Neural cell (in vitro differentiated cells): ENCODE data around the gene NR1H2. TPM values are rescaled to one million over a fixed set of nuclear protein-coding genes. Genes with fewer than 3 reads are reported as not detected.

ENCODE experiments used
- H2AFZ ChIP-seq: fragments of 200-600, 300-800 bp; sonication (generic), shearing (Covaris generic); 2 replicates; pipeline ENCODE4 v1.6.0; 2014; ENCODE audit warnings: low read depth, mild to moderate bottlenecking, antibody characterized with exemption, low read length, moderate library complexity
- H3F3A ChIP-seq: fragments of 200-600 bp; shearing (Covaris generic); 2 replicates; pipeline ENCODE4 v1.6.1; 2016; ENCODE audit warnings: mild to moderate bottlenecking, moderate library complexity, mixed read lengths, antibody characterized with exemption, low read length; ENCODE audit not compliant: insufficient read depth, poor library complexity, severe bottlenecking
- H3K27ac ChIP-seq: fragments of 200-600, 300-800 bp; sonication (generic), shearing (Covaris generic); 2 replicates; pipeline ENCODE4 v1.5.1; 2014; ENCODE audit warnings: mild to moderate bottlenecking, low read length, moderate library complexity
- H3K27me3 ChIP-seq: fragments of 300-800, 200-600 bp; sonication (generic), shearing (Covaris generic); 2 replicates; pipeline ENCODE4 v1.6.0; 2014; ENCODE audit warnings: mild to moderate bottlenecking, low read depth, low read length, moderate library complexity; ENCODE audit not compliant: insufficient read depth
- H3K36me3 ChIP-seq: fragments of 300-800, 200-600 bp; sonication (generic), shearing (Covaris generic); 2 replicates; pipeline ENCODE4 v1.5.1; 2014; ENCODE audit warnings: mild to moderate bottlenecking, antibody characterized with exemption, low read length, moderate library complexity; ENCODE audit not compliant: insufficient read depth
- H3K4me2 ChIP-seq: fragments of 300-800, 200-600 bp; sonication (generic), shearing (Covaris generic); 2 replicates; pipeline ENCODE4 v1.6.0; 2014; ENCODE audit warnings: mild to moderate bottlenecking, low read length
- H3K4me3 ChIP-seq: fragments of 300-800, 200-600 bp; sonication (generic), shearing (Covaris generic); 2 replicates; pipeline ENCODE4 v1.5.1; 2014; ENCODE audit warnings: mild to moderate bottlenecking, low read length, moderate library complexity
- H3K79me2 ChIP-seq: fragments of 200-600 bp; shearing (Covaris generic); replicated peaks from 2 replicates; pipeline ENCODE4 v1.6.0; 2014; ENCODE audit warnings: mild to moderate bottlenecking, low read length, moderate library complexity; ENCODE audit not compliant: insufficient read depth
- H3K9ac ChIP-seq: fragments of 300-800, 200-600 bp; sonication (generic), shearing (Covaris generic); 2 replicates; pipeline ENCODE4 v1.6.1; 2016; ENCODE audit warnings: mild to moderate bottlenecking, low read length, mixed read lengths
- H3K9me2 ChIP-seq: fragments of 200-600 bp; shearing (Covaris generic); 2 replicates; pipeline ENCODE4 v1.6.1; 2016; ENCODE audit warnings: mild to moderate bottlenecking, low read length, mixed read lengths; ENCODE audit not compliant: insufficient read depth
- H3K9me3 ChIP-seq: fragments of 200-600, 300-800 bp; sonication (generic), shearing (Covaris generic); 2 replicates; pipeline ENCODE4 v1.6.1; 2016; ENCODE audit warnings: mild to moderate bottlenecking, mixed run types, low read length, moderate library complexity, mixed read lengths
- H4K20me1 ChIP-seq: fragments of 200-600 bp; shearing (Covaris generic); 2 replicates; pipeline ENCODE4 v1.6.1; 2016; ENCODE audit warnings: mild to moderate bottlenecking, mixed run types; ENCODE audit not compliant: insufficient read depth
- EP300 ChIP-seq: fragments of 450-650 bp; conservative IDR thresholded peaks from 2 replicates; pipeline ENCODE4 v1.6.1; 2014; ENCODE audit warnings: antibody characterized with exemption, mild to moderate bottlenecking, moderate library complexity; ENCODE audit not compliant: poor library complexity, severe bottlenecking
- EZH2 ChIP-seq: fragments of 200-600, 300-800 bp; shearing (Covaris generic), sonication (generic); IDR thresholded peaks from 2 replicates; pipeline ENCODE4 v1.6.1; 2014; ENCODE audit warnings: antibody characterized with exemption, low read length, borderline replicate concordance, mild to moderate bottlenecking; ENCODE audit not compliant: insufficient read depth, poor library complexity, severe bottlenecking
- MXI1 ChIP-seq: fragments of 450-650 bp; conservative IDR thresholded peaks from 2 replicates; pipeline ENCODE4 v1.6.1; 2014; ENCODE audit warnings: antibody characterized with exemption, mild to moderate bottlenecking; ENCODE audit not compliant: poor library complexity, severe bottlenecking
- POLR2AphosphoS5 ChIP-seq: IDR thresholded peaks from 2 replicates; pipeline ENCODE4 v1.6.1; 2012
- RAD21 ChIP-seq: fragments of 450-650 bp; conservative IDR thresholded peaks from 2 replicates; pipeline ENCODE4 v1.6.1; 2014; ENCODE audit warnings: antibody characterized with exemption, mild to moderate bottlenecking, moderate library complexity
- SMC3 ChIP-seq: fragments of 450-650 bp; conservative IDR thresholded peaks from 2 replicates; pipeline ENCODE4 v1.6.1; 2014; ENCODE audit warnings: antibody characterized with exemption, mild to moderate bottlenecking, moderate library complexity; ENCODE audit not compliant: poor library complexity
- TAF1 ChIP-seq: IDR thresholded peaks from 2 replicates; pipeline ENCODE4 v1.6.1; 2012; ENCODE audit warnings: low read depth
- polyA plus RNA-seq: library from polyadenylated mRNA; depleted of rRNA; stranded (reverse); fragments of >200 nt; gene quantifications from 2 replicates; pipeline ENCODE4 v1.2.3, GENCODE V29; 2014
- TF ChIP-seq, protein P1 (sequence below): fragments of 450-650 bp; IDR thresholded peaks from 2 replicates; pipeline ENCODE4 v1.5.1; 2014; ENCODE audit warnings: antibody characterized with exemption, mild to moderate bottlenecking, moderate library complexity; ENCODE audit not compliant: poor library complexity, severe bottlenecking
- TF ChIP-seq, protein P2 (sequence below): IDR thresholded peaks from 2 replicates; pipeline ENCODE4 v1.6.1; 2012; ENCODE audit warnings: borderline replicate concordance

The NR1H2 gene
- polyA plus RNA-seq, 1 donor from 2014 or later, result 18.5 TPM

DNA sequence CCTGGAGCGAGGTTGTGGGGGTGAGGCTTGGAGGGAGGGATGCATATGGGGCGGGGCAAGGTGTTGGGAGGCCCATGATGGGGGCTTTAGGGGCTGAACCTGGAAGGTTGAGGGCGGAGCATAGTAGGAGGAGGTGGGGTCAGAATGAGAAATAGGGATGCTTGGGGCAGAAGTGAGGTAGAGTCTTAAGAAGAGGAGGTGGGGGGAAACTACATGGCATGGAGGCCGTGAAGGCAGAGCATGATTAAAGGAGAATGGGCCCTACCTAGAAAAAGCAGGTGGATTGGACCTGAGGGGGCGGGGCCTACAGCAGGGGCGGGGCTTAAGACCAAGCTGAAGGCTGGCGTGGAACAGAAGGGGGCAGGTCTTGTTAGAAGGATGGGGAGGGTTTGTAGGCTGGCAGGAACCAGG lies 799 bp downstream of the NR1H2 start:
- Histone ChIP-seq H3K9ac (peak overlapping the region; percentile 66), H2AFZ (no peak overlapping the region), H3K9me3 (no peaks in the 10 kb centered on the region), H3K9me2 (no peaks in the 10 kb centered on the region), H3K79me2 (no peaks in the 10 kb centered on the region), H3K4me3 (peak overlapping the region; percentile 84), H4K20me1 (no peaks in the 10 kb centered on the region), H3F3A (no peaks in the 10 kb centered on the region), H3K36me3 (no peaks in the 10 kb centered on the region), H3K4me2 (no peak overlapping the region), H3K27me3 (no peaks in the 10 kb centered on the region), H3K27ac (peak overlapping the region; percentile 73)
- TF ChIP-seq POLR2AphosphoS5, result no peak
- TF ChIP-seq, protein P1, sequence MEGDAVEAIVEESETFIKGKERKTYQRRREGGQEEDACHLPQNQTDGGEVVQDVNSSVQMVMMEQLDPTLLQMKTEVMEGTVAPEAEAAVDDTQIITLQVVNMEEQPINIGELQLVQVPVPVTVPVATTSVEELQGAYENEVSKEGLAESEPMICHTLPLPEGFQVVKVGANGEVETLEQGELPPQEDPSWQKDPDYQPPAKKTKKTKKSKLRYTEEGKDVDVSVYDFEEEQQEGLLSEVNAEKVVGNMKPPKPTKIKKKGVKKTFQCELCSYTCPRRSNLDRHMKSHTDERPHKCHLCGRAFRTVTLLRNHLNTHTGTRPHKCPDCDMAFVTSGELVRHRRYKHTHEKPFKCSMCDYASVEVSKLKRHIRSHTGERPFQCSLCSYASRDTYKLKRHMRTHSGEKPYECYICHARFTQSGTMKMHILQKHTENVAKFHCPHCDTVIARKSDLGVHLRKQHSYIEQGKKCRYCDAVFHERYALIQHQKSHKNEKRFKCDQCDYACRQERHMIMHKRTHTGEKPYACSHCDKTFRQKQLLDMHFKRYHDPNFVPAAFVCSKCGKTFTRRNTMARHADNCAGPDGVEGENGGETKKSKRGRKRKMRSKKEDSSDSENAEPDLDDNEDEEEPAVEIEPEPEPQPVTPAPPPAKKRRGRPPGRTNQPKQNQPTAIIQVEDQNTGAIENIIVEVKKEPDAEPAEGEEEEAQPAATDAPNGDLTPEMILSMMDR, result no peak
- no peak for TF ChIP-seq RAD21
- no peak for TF ChIP-seq TAF1

DNA sequence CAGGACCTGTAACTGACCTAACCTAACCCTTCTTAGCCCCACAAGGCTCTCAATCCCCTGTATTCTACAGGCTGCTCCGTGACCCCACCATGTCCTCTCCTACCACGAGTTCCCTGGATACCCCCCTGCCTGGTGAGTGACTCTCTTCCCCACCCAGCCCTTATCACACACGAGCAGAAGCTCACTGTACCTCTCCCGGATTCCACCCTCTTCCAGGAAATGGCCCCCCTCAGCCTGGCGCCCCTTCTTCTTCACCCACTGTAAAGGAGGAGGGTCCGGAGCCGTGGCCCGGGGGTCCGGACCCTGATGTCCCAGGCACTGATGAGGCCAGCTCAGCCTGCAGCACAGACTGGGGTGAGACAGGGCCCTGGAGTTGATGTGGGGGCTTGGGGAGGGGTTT lies 1.3 kb downstream of the NR1H2 start:
- no peaks in the 10 kb centered on the region for H3K9me3 ChIP-seq
- H3K79me2 ChIP-seq, result no peaks in the 10 kb centered on the region
- TF ChIP-seq EP300 (no peak), TAF1 (no peak), RAD21 (no peak), EZH2 (no peak), SMC3 (no peak), MXI1 (no peak), POLR2AphosphoS5 (no peak)
- TF ChIP-seq, protein P1, result no peak
- TF ChIP-seq, protein P2, sequence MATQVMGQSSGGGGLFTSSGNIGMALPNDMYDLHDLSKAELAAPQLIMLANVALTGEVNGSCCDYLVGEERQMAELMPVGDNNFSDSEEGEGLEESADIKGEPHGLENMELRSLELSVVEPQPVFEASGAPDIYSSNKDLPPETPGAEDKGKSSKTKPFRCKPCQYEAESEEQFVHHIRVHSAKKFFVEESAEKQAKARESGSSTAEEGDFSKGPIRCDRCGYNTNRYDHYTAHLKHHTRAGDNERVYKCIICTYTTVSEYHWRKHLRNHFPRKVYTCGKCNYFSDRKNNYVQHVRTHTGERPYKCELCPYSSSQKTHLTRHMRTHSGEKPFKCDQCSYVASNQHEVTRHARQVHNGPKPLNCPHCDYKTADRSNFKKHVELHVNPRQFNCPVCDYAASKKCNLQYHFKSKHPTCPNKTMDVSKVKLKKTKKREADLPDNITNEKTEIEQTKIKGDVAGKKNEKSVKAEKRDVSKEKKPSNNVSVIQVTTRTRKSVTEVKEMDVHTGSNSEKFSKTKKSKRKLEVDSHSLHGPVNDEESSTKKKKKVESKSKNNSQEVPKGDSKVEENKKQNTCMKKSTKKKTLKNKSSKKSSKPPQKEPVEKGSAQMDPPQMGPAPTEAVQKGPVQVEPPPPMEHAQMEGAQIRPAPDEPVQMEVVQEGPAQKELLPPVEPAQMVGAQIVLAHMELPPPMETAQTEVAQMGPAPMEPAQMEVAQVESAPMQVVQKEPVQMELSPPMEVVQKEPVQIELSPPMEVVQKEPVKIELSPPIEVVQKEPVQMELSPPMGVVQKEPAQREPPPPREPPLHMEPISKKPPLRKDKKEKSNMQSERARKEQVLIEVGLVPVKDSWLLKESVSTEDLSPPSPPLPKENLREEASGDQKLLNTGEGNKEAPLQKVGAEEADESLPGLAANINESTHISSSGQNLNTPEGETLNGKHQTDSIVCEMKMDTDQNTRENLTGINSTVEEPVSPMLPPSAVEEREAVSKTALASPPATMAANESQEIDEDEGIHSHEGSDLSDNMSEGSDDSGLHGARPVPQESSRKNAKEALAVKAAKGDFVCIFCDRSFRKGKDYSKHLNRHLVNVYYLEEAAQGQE, result no peak
- no peak overlapping the region for H2AFZ ChIP-seq
- H3K9me2 ChIP-seq, result no peaks in the 10 kb centered on the region
- no peaks in the 10 kb centered on the region for H3K36me3 ChIP-seq
- peak overlapping the region; percentile 73 for H3K27ac ChIP-seq
- H3K4me3 ChIP-seq, result peak overlapping the region; percentile 84
- peak overlapping the region; percentile 66 for H3K9ac ChIP-seq
- no peak overlapping the region for H3K4me2 ChIP-seq
- no peaks in the 10 kb centered on the region for H3F3A ChIP-seq
- H3K27me3 ChIP-seq, result no peaks in the 10 kb centered on the region
- H4K20me1 ChIP-seq, result no peaks in the 10 kb centered on the region
